ENCODE results near the gene MCM7.

Gene MCM7

GRCh38 chr7:100127866-100128636 is 26.9 kb upstream of the MCM7 start:
- no peak for TF ChIP-seq CTCF (IDR thresholded peaks at IDR 0.05; ENCODE audit: extremely low read depth, insufficient read depth, missing control alignments)
- in situ Hi-C loops (cut with MboI; ENCODE audit: low pct_unique_long_range_greater_than_20kb, low sequenced_read_pairs, unreplicated experiment) = no loop called here
- peak; percentile 47 for DNase-seq (ENCODE audit: low spot score)

GRCh38 chr7:100126931-100127865 is 26.0 kb upstream of the MCM7 start, which contains the start of gene MBLAC1:
MBLAC1 (plus strand) TSS chr7:100126967; CDS start chr7:100127396, 429 bp downstream.
- DNase-seq (ENCODE audit: low spot score) = peak; percentile 92
- TF ChIP-seq CTCF (IDR thresholded peaks at IDR 0.05; ENCODE audit: extremely low read depth, insufficient read depth, missing control alignments) = no peak
- in situ Hi-C loops (cut with MboI; ENCODE audit: low pct_unique_long_range_greater_than_20kb, low sequenced_read_pairs, unreplicated experiment) = no loop called here

GRCh38 chr7:100126239-100126930 is 25.2 kb upstream of the MCM7 start:
- in situ Hi-C loops (cut with MboI; ENCODE audit: low pct_unique_long_range_greater_than_20kb, low sequenced_read_pairs, unreplicated experiment) = no loop called here
- no peak for TF ChIP-seq CTCF (IDR thresholded peaks at IDR 0.05; ENCODE audit: extremely low read depth, insufficient read depth, missing control alignments)

GRCh38 chr7:100124301-100125230 is 23.4 kb upstream of the MCM7 start:
- no peak for TF ChIP-seq CTCF (IDR thresholded peaks at IDR 0.05; ENCODE audit: extremely low read depth, insufficient read depth, missing control alignments)
- in situ Hi-C loops (cut with MboI; ENCODE audit: low pct_unique_long_range_greater_than_20kb, low sequenced_read_pairs, unreplicated experiment) = no loop called here
- no peak for DNase-seq (ENCODE audit: low spot score)

More at GRCh38 chr7:100126239-100126930, 25.2 kb upstream of the MCM7 start:
- DNase-seq (ENCODE audit: low spot score) = no peak

GRCh38 chr7:100122568-100122967 is 21.4 kb upstream of the MCM7 start:
- TF ChIP-seq CTCF (IDR thresholded peaks at IDR 0.05; ENCODE audit: extremely low read depth, insufficient read depth, missing control alignments) = no peak
- in situ Hi-C loops (cut with MboI; ENCODE audit: low pct_unique_long_range_greater_than_20kb, low sequenced_read_pairs, unreplicated experiment) = no loop called here
- DNase-seq (ENCODE audit: low spot score) = no peak

Data from GM13977 (cell line).